ENCODE measurements around the gene TNFRSF4.

DNA sequence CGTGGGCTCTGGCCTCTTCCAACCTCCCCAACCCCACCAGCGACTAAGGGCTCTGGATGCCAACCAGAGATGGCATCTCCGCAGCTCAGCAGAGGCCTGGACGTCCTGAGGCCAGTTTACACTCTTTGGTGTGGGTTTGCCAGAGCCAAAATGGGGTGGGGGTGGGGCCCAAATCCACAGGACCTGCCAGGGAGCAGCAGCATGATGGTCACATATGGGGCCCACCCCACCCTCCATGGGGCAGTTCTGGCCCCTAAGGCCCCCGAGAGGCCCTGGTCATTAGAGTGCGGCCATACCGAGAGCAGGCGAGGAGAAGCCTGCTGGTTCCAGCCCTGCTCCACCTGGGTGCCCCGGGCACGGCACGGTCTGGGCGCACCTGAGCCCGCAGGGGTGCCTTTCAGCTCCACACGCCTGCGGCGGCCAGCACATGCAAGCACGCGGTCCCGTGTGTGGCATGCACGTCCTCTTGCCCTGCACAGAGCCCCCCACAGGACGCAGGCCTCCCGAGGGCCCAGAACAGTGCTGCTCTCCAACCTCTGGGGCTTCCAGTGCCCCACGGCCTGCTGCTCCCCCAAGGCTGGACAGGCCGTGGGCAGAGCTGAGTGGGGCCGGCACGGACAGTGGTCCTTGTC is 27.8 kb upstream of the TNFRSF4 start:
- TF ChIP-seq, protein P1, sequence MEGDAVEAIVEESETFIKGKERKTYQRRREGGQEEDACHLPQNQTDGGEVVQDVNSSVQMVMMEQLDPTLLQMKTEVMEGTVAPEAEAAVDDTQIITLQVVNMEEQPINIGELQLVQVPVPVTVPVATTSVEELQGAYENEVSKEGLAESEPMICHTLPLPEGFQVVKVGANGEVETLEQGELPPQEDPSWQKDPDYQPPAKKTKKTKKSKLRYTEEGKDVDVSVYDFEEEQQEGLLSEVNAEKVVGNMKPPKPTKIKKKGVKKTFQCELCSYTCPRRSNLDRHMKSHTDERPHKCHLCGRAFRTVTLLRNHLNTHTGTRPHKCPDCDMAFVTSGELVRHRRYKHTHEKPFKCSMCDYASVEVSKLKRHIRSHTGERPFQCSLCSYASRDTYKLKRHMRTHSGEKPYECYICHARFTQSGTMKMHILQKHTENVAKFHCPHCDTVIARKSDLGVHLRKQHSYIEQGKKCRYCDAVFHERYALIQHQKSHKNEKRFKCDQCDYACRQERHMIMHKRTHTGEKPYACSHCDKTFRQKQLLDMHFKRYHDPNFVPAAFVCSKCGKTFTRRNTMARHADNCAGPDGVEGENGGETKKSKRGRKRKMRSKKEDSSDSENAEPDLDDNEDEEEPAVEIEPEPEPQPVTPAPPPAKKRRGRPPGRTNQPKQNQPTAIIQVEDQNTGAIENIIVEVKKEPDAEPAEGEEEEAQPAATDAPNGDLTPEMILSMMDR (IDR thresholded peaks at IDR 0.05; ENCODE audit: low read length) = no peak
- no peak for TF ChIP-seq EZH2 (IDR thresholded peaks at IDR 0.05; ENCODE audit: borderline replicate concordance, low read length)

All from OCI-LY1 (cell line).